GM23338 (cell line): ENCODE data around the gene GGA2. TPM values are rescaled to one million over a fixed set of nuclear protein-coding genes. Genes with fewer than 3 reads are reported as not detected.
A peak's percentile ranks its signal among the peaks of the same experiment; 100 is the strongest.

Experiments used
- ATAC-seq: fragments of 200-7000 bp; cut with Tn5 transposase; 3 replicates; pipeline ENCODE4 v1.9.1; 2020
- DNase-seq: peaks from one replicate; pipeline ENCODE4 v3.0.0-alpha.2; 2015; ENCODE audit warnings: low spot score
- H2AFZ ChIP-seq: fragments of 200-600 bp; sonication (generic); 2 replicates; pipeline ENCODE4 v1.8.0; 2016; ENCODE audit warnings: antibody characterized with exemption, mild to moderate bottlenecking, moderate library complexity
- H3F3A ChIP-seq: fragments of 200-600 bp; sonication (generic); replicated peaks from 2 replicates; pipeline ENCODE4 v1.8.0; 2017; ENCODE audit warnings: antibody characterized with exemption, mixed run types, low read depth
- H3K27ac ChIP-seq: fragments of 200-600 bp; sonication (generic); 2 replicates; pipeline ENCODE4 v1.6.1; 2016; ENCODE audit warnings: low read depth
- H3K27me3 ChIP-seq: fragments of 200-600 bp; sonication (generic); 2 replicates; pipeline ENCODE4 v1.8.0; 2016; ENCODE audit warnings: mild to moderate bottlenecking, mixed run types, moderate library complexity; ENCODE audit not compliant: insufficient read depth
- H3K36me3 ChIP-seq: fragments of 200-600 bp; sonication (generic); 2 replicates; pipeline ENCODE4 v1.8.0; 2016; ENCODE audit warnings: mild to moderate bottlenecking; ENCODE audit not compliant: insufficient read depth
- H3K4me1 ChIP-seq: fragments of 200-600 bp; sonication (generic); 2 replicates; pipeline ENCODE4 v1.8.0; 2016; ENCODE audit warnings: mild to moderate bottlenecking, moderate library complexity; ENCODE audit not compliant: insufficient read depth
- H3K4me2 ChIP-seq: fragments of 200-600 bp; sonication (generic); 2 replicates; pipeline ENCODE4 v1.7.1; 2017; ENCODE audit warnings: mixed run types
- H3K4me3 ChIP-seq: fragments of 200-600 bp; sonication (generic); 2 replicates; pipeline ENCODE4 v1.6.1; 2016; ENCODE audit warnings: mixed run types
- H3K79me2 ChIP-seq: fragments of 200-600 bp; sonication (generic); replicated peaks from 2 replicates; pipeline ENCODE4 v1.8.0; 2017; ENCODE audit warnings: mild to moderate bottlenecking; ENCODE audit not compliant: insufficient read depth
- H3K9me2 ChIP-seq: fragments of 200-600 bp; sonication (generic); 2 replicates; pipeline ENCODE4 v1.8.0; 2017; ENCODE audit not compliant: insufficient read depth
- H4K20me1 ChIP-seq: fragments of 200-600 bp; sonication (generic); replicated peaks from 2 replicates; pipeline ENCODE4 v1.8.0; 2017; ENCODE audit warnings: mild to moderate bottlenecking; ENCODE audit not compliant: insufficient read depth
- H3K27ac Mint-ChIP-seq: 2 replicates; pipeline ENCODE4 v1.8.0; 2020; ENCODE audit warnings: inconsistent platforms, mild to moderate bottlenecking, moderate library complexity, mixed read lengths
- H3K27me3 Mint-ChIP-seq: 3 replicates; pipeline ENCODE4 v1.8.0; 2022; ENCODE audit warnings: low read depth, mild to moderate bottlenecking, moderate library complexity, mixed read lengths, inconsistent platforms; ENCODE audit not compliant: insufficient read depth, poor library complexity
- H3K36me3 Mint-ChIP-seq: 3 replicates; pipeline ENCODE4 v1.8.0; 2021; ENCODE audit warnings: low read depth, mild to moderate bottlenecking, inconsistent platforms, moderate library complexity, mixed read lengths
- H3K4me1 Mint-ChIP-seq: 3 replicates; pipeline ENCODE4 v1.8.0; 2020; ENCODE audit warnings: mild to moderate bottlenecking, inconsistent platforms, mixed read lengths
- H3K4me3 Mint-ChIP-seq: 3 replicates; pipeline ENCODE4 v1.8.0; 2021; ENCODE audit warnings: moderate library complexity, mild to moderate bottlenecking, inconsistent platforms, mixed read lengths
- H3K9me3 Mint-ChIP-seq: 3 replicates; pipeline ENCODE4 v1.8.0; 2020; ENCODE audit warnings: moderate library complexity, mild to moderate bottlenecking, inconsistent platforms, mixed read lengths
- CREB1 ChIP-seq: fragments of 250-450 bp; sonication (Bioruptor Pico); IDR thresholded peaks from 2 replicates; pipeline ENCODE4 v1.5.0; 2020; ENCODE audit warnings: low read depth, mild to moderate bottlenecking, moderate library complexity
- CTCF ChIP-seq, 2 experiments: fragments of 200-600 bp in 1 of 2; sonication (generic) in 1 of 2; conservative IDR thresholded peaks; 2 replicates each; pipeline versions ENCODE4 v1.5.1 to v1.6.1; 2016 to 2017; ENCODE audit warnings: antibody characterized with exemption in 2 of 2, low read depth in 2 of 2, mild to moderate bottlenecking in 2 of 2, moderate library complexity in 1 of 2
- ETS1 ChIP-seq: IDR thresholded peaks from 2 replicates; pipeline ENCODE4 v1.6.1; 2016; ENCODE audit warnings: antibody characterized with exemption
- NANOG ChIP-seq: IDR thresholded peaks from 2 replicates; pipeline ENCODE4 v1.6.1; 2016; ENCODE audit warnings: antibody characterized with exemption, borderline replicate concordance
- POLR2AphosphoS5 ChIP-seq: IDR thresholded peaks from 2 replicates; pipeline ENCODE4 v1.6.1; 2016; ENCODE audit warnings: antibody characterized with exemption, low read depth
- STAT1 ChIP-seq: IDR thresholded peaks from one replicate; pipeline ENCODE4 v1.6.1; 2016; ENCODE audit warnings: antibody characterized with exemption; ENCODE audit not compliant: unreplicated experiment
- ZNF114 ChIP-seq: fragments of 250-450 bp; sonication (Bioruptor Pico); IDR thresholded peaks from 2 replicates; pipeline ENCODE4 v1.5.0; 2020; ENCODE audit warnings: mild to moderate bottlenecking, moderate library complexity
- ZNF462 ChIP-seq: fragments of 250-450 bp; sonication (Bioruptor Pico); IDR thresholded peaks from 2 replicates; pipeline ENCODE4 v1.5.0; 2020; ENCODE audit warnings: mild to moderate bottlenecking, moderate library complexity
- polyA plus RNA-seq: library from polyadenylated mRNA; unstranded; fragments of >200 nt; fragmentation: Nextera tagmentation; extraction: Ambion mirVana; gene quantifications from 2 replicates; pipeline ENCODE4 v1.2.1, GENCODE V29; 2016
- total RNA-seq: library from RNA; depleted of rRNA; stranded (reverse); fragments of >200 nt; shearing (Covaris generic); gene quantifications from 2 replicates; pipeline ENCODE4 v1.2.3, GENCODE V29; 2014

The GGA2 gene
- total and polyA plus RNA-seq, 2 experiments from 2014 or later = 40.3 to 76.6 TPM

- H3K27ac ChIP-seq = peak overlapping the region; percentile 87; the same call in 1 of the 2 replicates
Observed at GRCh38 chr16:23420011-23420410, 90.3 kb downstream of the GGA2 start.

More at GRCh38 chr16:23420011-23420410, 90.3 kb downstream of the GGA2 start:
- Histone ChIP-seq H3F3A (0 out of 2 replicates have a peak, but pooled peaks cover 4% of the 10 kb centered on the region), H4K20me1 (no peaks in the 10 kb centered on the region), H3K4me3 (no peak overlapping the region), H3K4me1 (peaks cover 7% of the 10 kb centered on the region; the same call in 1 of the 2 replicates), H2AFZ (no peak overlapping the region), H3K9me2 (no peaks in the 10 kb centered on the region), H3K36me3 (no peaks in the 10 kb centered on the region), H3K27me3 (no peaks in the 10 kb centered on the region), H3K4me2 (no peak overlapping the region), H3K79me2 (no peaks in the 10 kb centered on the region)
- Mint-ChIP-seq H3K4me1 (peaks cover 8% of the 10 kb centered on the region), H3K36me3 (peaks cover 6% of the 10 kb centered on the region), H3K9me3 (no peaks in the 10 kb centered on the region), H3K4me3 (no peak overlapping the region), H3K27me3 (peaks cover 4% of the 10 kb centered on the region), H3K27ac (no peak overlapping the region)
- DNase-seq (no peak), ATAC-seq (no peak)
- TF ChIP-seq CTCF (conservative IDR thresholded peaks at IDR 0.05; ENCODE audit: low read depth in 2 of 2) (no peak), STAT1 (no peak), ZNF462 (CRISPR knock-in tag) (no peak), CREB1 (CRISPR knock-in tag) (no peak), ZNF114 (CRISPR knock-in tag) (no peak), ETS1 (no peak), NANOG (no peak), POLR2AphosphoS5 (no peak)
